HG03442 (cell line): Measurements from ENCODE around the gene NENF.

Experiments used
- ATAC-seq: cut with Tn5 transposase; IDR thresholded peaks from one replicate; pipeline ENCODE4 v1.9.1; 2021; ENCODE audit warnings: mild to moderate bottlenecking, moderate library complexity; ENCODE audit not compliant: unreplicated experiment

The NENF gene

GRCh38 chr1:212430955-212431394 is 1.7 kb upstream of the NENF start:
- no peak for ATAC-seq

- ATAC-seq, result no peak
These were observed 1.1 kb upstream of the NENF start for GRCh38 chr1:212431644-212432043.

- ATAC-seq, result no peak
These were observed 454 bp upstream of the NENF start for GRCh38 chr1:212432272-212432660.

- ATAC-seq, result no peak
These were observed 1.1 kb downstream of the NENF start for GRCh38 chr1:212433577-212434462.

- no peak for ATAC-seq
These were observed 2.3 kb downstream of the NENF start for GRCh38 chr1:212434992-212435391.

GRCh38 chr1:212437179-212437798 is 4.6 kb downstream of the NENF start:
- ATAC-seq, result no peak

GRCh38 chr1:212438831-212439237 is 6.1 kb downstream of the NENF start:
- no peak for ATAC-seq

GRCh38 chr1:212440419-212440818 is 7.7 kb downstream of the NENF start:
- ATAC-seq, result no peak

GRCh38 chr1:212442408-212442807 is 9.7 kb downstream of the NENF start:
- ATAC-seq, result no peak

GRCh38 chr1:212446333-212446732 is 13.6 kb downstream of the NENF start:
- ATAC-seq, result no peak

GRCh38 chr1:212447478-212447877 is 14.8 kb downstream of the NENF start:
- no peak for ATAC-seq

GRCh38 chr1:212450331-212450881 is 17.7 kb downstream of the NENF start:
- no peak for ATAC-seq

GRCh38 chr1:212451416-212452322 is 18.9 kb downstream of the NENF start:
- no peak for ATAC-seq

GRCh38 chr1:212452323-212453155 is 19.8 kb downstream of the NENF start:
- no peak for ATAC-seq

GRCh38 chr1:212453156-212453857 is 20.6 kb downstream of the NENF start:
- no peak for ATAC-seq

GRCh38 chr1:212454741-212455140 is 22.0 kb downstream of the NENF start:
- ATAC-seq, result no peak

- ATAC-seq, result no peak
These were observed 22.7 kb downstream of the NENF start for GRCh38 chr1:212455401-212455800.

- peak; percentile 72 for ATAC-seq
These were observed 23.2 kb downstream of the NENF start for GRCh38 chr1:212455803-212456528.
